ENCODE measurements around the gene FAM50A.

DNA sequence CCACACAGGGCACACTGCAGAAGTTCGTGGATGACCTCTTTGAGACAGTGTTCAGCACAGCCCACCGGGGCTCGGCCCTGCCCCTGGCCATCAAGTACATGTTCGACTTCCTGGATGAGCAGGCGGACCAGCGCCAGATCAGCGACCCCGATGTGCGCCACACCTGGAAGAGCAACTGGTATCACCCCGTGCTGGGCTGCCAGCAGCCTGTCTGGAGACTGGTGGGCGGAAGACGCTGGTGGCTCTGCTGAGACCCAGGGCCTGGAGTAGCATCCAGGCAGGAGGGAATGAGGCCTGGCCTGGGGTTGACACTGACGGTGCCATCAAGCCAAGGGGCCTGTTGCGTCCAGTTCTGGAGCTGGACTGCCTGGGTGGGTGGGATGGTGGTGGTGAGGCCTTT, 26.5 kb downstream of the FAM50A start:
- TF ChIP-seq, protein P1, sequence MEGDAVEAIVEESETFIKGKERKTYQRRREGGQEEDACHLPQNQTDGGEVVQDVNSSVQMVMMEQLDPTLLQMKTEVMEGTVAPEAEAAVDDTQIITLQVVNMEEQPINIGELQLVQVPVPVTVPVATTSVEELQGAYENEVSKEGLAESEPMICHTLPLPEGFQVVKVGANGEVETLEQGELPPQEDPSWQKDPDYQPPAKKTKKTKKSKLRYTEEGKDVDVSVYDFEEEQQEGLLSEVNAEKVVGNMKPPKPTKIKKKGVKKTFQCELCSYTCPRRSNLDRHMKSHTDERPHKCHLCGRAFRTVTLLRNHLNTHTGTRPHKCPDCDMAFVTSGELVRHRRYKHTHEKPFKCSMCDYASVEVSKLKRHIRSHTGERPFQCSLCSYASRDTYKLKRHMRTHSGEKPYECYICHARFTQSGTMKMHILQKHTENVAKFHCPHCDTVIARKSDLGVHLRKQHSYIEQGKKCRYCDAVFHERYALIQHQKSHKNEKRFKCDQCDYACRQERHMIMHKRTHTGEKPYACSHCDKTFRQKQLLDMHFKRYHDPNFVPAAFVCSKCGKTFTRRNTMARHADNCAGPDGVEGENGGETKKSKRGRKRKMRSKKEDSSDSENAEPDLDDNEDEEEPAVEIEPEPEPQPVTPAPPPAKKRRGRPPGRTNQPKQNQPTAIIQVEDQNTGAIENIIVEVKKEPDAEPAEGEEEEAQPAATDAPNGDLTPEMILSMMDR (IDR thresholded peaks at IDR 0.05) = no peak
- TF ChIP-seq POLR2A (IDR thresholded peaks at IDR 0.05) (no peak), POLR2AphosphoS5 (IDR thresholded peaks at IDR 0.05) (no peak)

Data from upper lobe of left lung (tissue), 4 donors.